CD4-positive, alpha-beta T cell treated with Interleukin-17A for 4 hours (primary cell): Measurements from ENCODE around the gene RILPL2.
"Not testable (repeated sequence)": the region's sequence is repeated elsewhere in the genome, so short reads cannot be mapped to it uniquely, and the experiment has no call there.

ENCODE experiments used
- DNase-seq: peaks from one replicate; pipeline ENCODE4 v3.0.0-alpha.2; 2020; ENCODE audit warnings: mixed read lengths

The RILPL2 gene

GRCh38 chr12:123401753-123402683 lies 34.5 kb downstream of the RILPL2 start:
- no peak for DNase-seq

- no peak for DNase-seq
Observed at GRCh38 chr12:123399255-123399617, 37.2 kb downstream of the RILPL2 start.

- no peak for DNase-seq
Observed at GRCh38 chr12:123398550-123399254, 37.8 kb downstream of the RILPL2 start.

GRCh38 chr12:123398177-123398549 lies 38.3 kb downstream of the RILPL2 start:
- no peak for DNase-seq

GRCh38 chr12:123397400-123397799 lies 39.1 kb downstream of the RILPL2 start:
- DNase-seq, result no peak

GRCh38 chr12:123396954-123397353 lies 39.5 kb downstream of the RILPL2 start:
- no peak for DNase-seq

GRCh38 chr12:123396543-123396942 lies 39.9 kb downstream of the RILPL2 start:
- no peak for DNase-seq

GRCh38 chr12:123395236-123395635 lies 41.2 kb downstream of the RILPL2 start:
- DNase-seq, result no peak

GRCh38 chr12:123393747-123394146 lies 42.7 kb downstream of the RILPL2 start:
- DNase-seq, result no peak

- no peak for DNase-seq
Observed at GRCh38 chr12:123391546-123392343, 44.7 kb downstream of the RILPL2 start.

- no peak for DNase-seq
Observed at GRCh38 chr12:123390498-123391426, 45.7 kb downstream of the RILPL2 start.

GRCh38 chr12:123389560-123390351 lies 46.7 kb downstream of the RILPL2 start:
- DNase-seq, result peak; percentile 38

- DNase-seq, result no peak
Observed at GRCh38 chr12:123388951-123389559, 47.4 kb downstream of the RILPL2 start.

GRCh38 chr12:123388177-123388950 lies 48.1 kb downstream of the RILPL2 start:
- peak; percentile 81 for DNase-seq

GRCh38 chr12:123387508-123388176 lies 48.8 kb downstream of the RILPL2 start:
- DNase-seq, result no peak

GRCh38 chr12:123385536-123385935 lies 50.9 kb downstream of the RILPL2 start:
- DNase-seq, result not testable (repeated sequence)

GRCh38 chr12:123384994-123385376 lies 51.5 kb downstream of the RILPL2 start:
- DNase-seq, result no peak

GRCh38 chr12:123384318-123384993 lies 52.0 kb downstream of the RILPL2 start:
- DNase-seq, result peak; percentile 39

GRCh38 chr12:123382684-123383083 lies 53.8 kb downstream of the RILPL2 start:
- no peak for DNase-seq
